GM03348 (cell line): ENCODE data around the gene STOML2.

Source experiments
- DNase-seq: peaks from one replicate; pipeline ENCODE4 v3.0.0; 2012; ENCODE audit warnings: low spot score

The STOML2 gene

GRCh38 chr9:35072461-35073278 is 30.3 kb downstream of the STOML2 start, which contains the start of gene VCP:
VCP (minus strand) TSS chr9:35072625; CDS start chr9:35072353, 272 bp downstream.
- peak; percentile 99 for DNase-seq

GRCh38 chr9:35071814-35072460 is 31.0 kb downstream of the STOML2 start:
- peak; percentile 93 for DNase-seq

- DNase-seq: peak; percentile 18
These were observed 31.8 kb downstream of the STOML2 start for GRCh38 chr9:35070823-35071813.

- no peak for DNase-seq
These were observed 33.9 kb downstream of the STOML2 start for GRCh38 chr9:35069020-35069419.

- DNase-seq: no peak
These were observed 35.9 kb downstream of the STOML2 start for GRCh38 chr9:35067056-35067455.

- DNase-seq: no peak
These were observed 42.3 kb downstream of the STOML2 start for GRCh38 chr9:35060548-35061207.

- DNase-seq: no peak
These were observed 43.5 kb downstream of the STOML2 start for GRCh38 chr9:35059438-35059837.

GRCh38 chr9:35057271-35057620 is 45.7 kb downstream of the STOML2 start:
- DNase-seq: no peak

GRCh38 chr9:35056571-35057270 is 46.2 kb downstream of the STOML2 start:
- no peak for DNase-seq

- no peak for DNase-seq
These were observed 47.9 kb downstream of the STOML2 start for GRCh38 chr9:35054871-35055644.

- DNase-seq: no peak
These were observed 48.6 kb downstream of the STOML2 start for GRCh38 chr9:35054185-35054835.

GRCh38 chr9:35051069-35051967 is 51.6 kb downstream of the STOML2 start:
- DNase-seq: peak; percentile 47
